Gastrocnemius medialis (tissue), 4 donors: Measurements from ENCODE around the gene PRRC2B. TPM values are rescaled to one million over a fixed set of nuclear protein-coding genes. Genes with fewer than 3 reads are reported as not detected.

ENCODE experiments used
- ATAC-seq, 2 donors: fragments of 150-250 bp; one replicate each; pipeline ENCODE4 v1.9.1; 2016
- DNase-seq, 2 donors: peaks; one replicate each; pipeline ENCODE4 v3.0.0-alpha.2; 2019
- H3K27ac ChIP-seq, 4 donors: fragments of 200-600 bp; sonication (generic); 1 replicate in 1 of 4; 2 replicates in 3 of 4; pipeline ENCODE4 v1.5.1; 2016 to 2018; ENCODE audit warnings: mild to moderate bottlenecking in 2 of 4, moderate library complexity in 1 of 4
- H3K27me3 ChIP-seq, 3 donors: fragments of 200-600 bp; sonication (generic) in 2 of 3; 1 replicate in 1 of 3; 2 replicates in 2 of 3; pipeline versions ENCODE4 v1.5.1 to v1.6.0; 2016 to 2019; ENCODE audit warnings: mild to moderate bottlenecking in 1 of 3, moderate library complexity in 1 of 3
- H3K36me3 ChIP-seq, 2 donors: fragments of 200-600 bp; sonication (generic) in 1 of 2; one replicate each; pipeline ENCODE4 v1.5.1; 2017 to 2018
- H3K4me1 ChIP-seq, 2 donors: fragments of 200-600 bp; sonication (generic) in 1 of 2; one replicate each; pipeline ENCODE4 v1.5.1; 2016 to 2017; ENCODE audit warnings: mild to moderate bottlenecking in 2 of 2
- H3K4me3 ChIP-seq, 4 donors: fragments of 200-600 bp; sonication (generic) in 3 of 4; 1 replicate in 1 of 4; 2 replicates in 3 of 4; pipeline ENCODE4 v1.5.1; 2016 to 2019; ENCODE audit warnings: mild to moderate bottlenecking in 2 of 4
- H3K9me3 ChIP-seq, 3 donors: fragments of 200-600 bp; sonication (generic) in 2 of 3; 1 replicate in 1 of 3; 2 replicates in 2 of 3; pipeline ENCODE4 v1.5.1; 2016 to 2019
- CTCF ChIP-seq, 5 experiments: fragments of 450-650 bp in 3 of 5; fragments of 200-600 bp in 2 of 5; sonication (generic) in 2 of 5; IDR thresholded peaks in 4 of 5; conservative IDR thresholded peaks in 1 of 5; 1 replicate in 4 of 5; 2 replicates in 1 of 5; pipeline ENCODE4 v1.5.1; 2016 to 2019; ENCODE audit warnings: antibody characterized with exemption in 5 of 5, mild to moderate bottlenecking in 3 of 5, moderate library complexity in 3 of 5
- POLR2A ChIP-seq, 2 donors: fragments of 450-650 bp; IDR thresholded peaks; one replicate each; pipeline ENCODE4 v1.6.1; 2017; ENCODE audit warnings: antibody characterized with exemption in 2 of 2, mild to moderate bottlenecking in 2 of 2, moderate library complexity in 2 of 2
- in situ Hi-C, 4 donors: fragments of 200-750 bp; cut with MboI; loops; one replicate each; pipeline versions ENCODE4 v1.15.0 to v1.8.0; 2017; ENCODE audit warnings: low sequenced_read_pairs in 4 of 4
- intact Hi-C: fragments of 100-400 bp; cut with DNase I; formaldehyde crosslinking; loops from one replicate; pipeline ENCODE4 v1.15.1; 2023; ENCODE audit warnings: low total_unique reads
- total RNA-seq, 4 donors: library from RNA; depleted of rRNA; stranded (reverse); fragments of >200 nt; gene quantifications; one replicate each; pipeline versions ENCODE4 v1.1.0 to v1.2.3, GENCODE V29; 2016

PRRC2B gene
- total RNA-seq, 4 donors from 2014 or later, result 29.9 to 41.6 (median 37.2) TPM

- in situ Hi-C loops (no loop called here), intact Hi-C loops (no loop called here)
- Histone ChIP-seq H3K9me3 (no peaks in the 10 kb centered on the region), H3K27me3 (no peaks in the 10 kb centered on the region), H3K36me3 (peaks cover 0 to 92% of the 10 kb centered on the region in 2 donors), H3K4me3 (no peak overlapping the region), H3K4me1 (peaks cover 0 to 8% of the 10 kb centered on the region in 2 donors), H3K27ac (peak overlapping the region in 2 of 4 donors; percentile 15 to 26)
- ATAC-seq, result peak in 1 of 2 donors; percentile 28
- TF ChIP-seq POLR2A (IDR thresholded peaks at IDR 0.05) (no peak), CTCF (IDR thresholded peaks at IDR 0.05 in 4 of 5, conservative IDR thresholded peaks at IDR 0.05 in 1 of 5) (no peak)
- DNase-seq, result no peak
These were observed 42.5 kb downstream of the PRRC2B start for GRCh38 chr9:131436376-131436775.

- TF ChIP-seq CTCF (IDR thresholded peaks at IDR 0.05 in 4 of 5, conservative IDR thresholded peaks at IDR 0.05 in 1 of 5) (no peak), POLR2A (IDR thresholded peaks at IDR 0.05) (no peak)
- H3K4me3 ChIP-seq, result no peak overlapping the region
- no peaks in the 10 kb centered on the region for H3K9me3 ChIP-seq
- DNase-seq (no peak), ATAC-seq (no peak)
- peaks cover 0 to 95% of the 10 kb centered on the region in 2 donors for H3K36me3 ChIP-seq
- peaks cover 0 to 8% of the 10 kb centered on the region in 2 donors for H3K4me1 ChIP-seq
- no peaks in the 10 kb centered on the region for H3K27me3 ChIP-seq
- intact Hi-C loops, result no loop called here
- H3K27ac ChIP-seq, result peak overlapping the region in 2 of 4 donors; percentile 15 to 26
- in situ Hi-C loops, result no loop called here
These were observed 43.0 kb downstream of the PRRC2B start for GRCh38 chr9:131436865-131437271.

- intact Hi-C loops (no loop called here), in situ Hi-C loops (no loop called here)
- Histone ChIP-seq H3K27me3 (no peaks in the 10 kb centered on the region), H3K4me1 (peaks cover 0 to 8% of the 10 kb centered on the region in 2 donors), H3K36me3 (peaks cover 0 to 81% of the 10 kb centered on the region in 2 donors), H3K9me3 (no peaks in the 10 kb centered on the region), H3K4me3 (no peak overlapping the region), H3K27ac (no peak overlapping the region)
- no peak for ATAC-seq
- no peak for TF ChIP-seq POLR2A (IDR thresholded peaks at IDR 0.05)
- TF ChIP-seq CTCF (IDR thresholded peaks at IDR 0.05 in 4 of 5, conservative IDR thresholded peaks at IDR 0.05 in 1 of 5), result no peak
- no peak for DNase-seq
These were observed 44.3 kb downstream of the PRRC2B start for GRCh38 chr9:131438190-131438589.

- peaks cover 0 to 80% of the 10 kb centered on the region in 2 donors for H3K36me3 ChIP-seq
- in situ Hi-C loops, result no loop called here
- no peak overlapping the region for H3K27ac ChIP-seq
- no peaks in the 10 kb centered on the region for H3K27me3 ChIP-seq
- intact Hi-C loops, result no loop called here
- DNase-seq (no peak), ATAC-seq (no peak)
- TF ChIP-seq POLR2A (IDR thresholded peaks at IDR 0.05) (no peak), CTCF (IDR thresholded peaks at IDR 0.05 in 4 of 5, conservative IDR thresholded peaks at IDR 0.05 in 1 of 5) (no peak)
- H3K4me3 ChIP-seq, result no peak overlapping the region
- peaks cover 0 to 8% of the 10 kb centered on the region in 2 donors for H3K4me1 ChIP-seq
- no peaks in the 10 kb centered on the region for H3K9me3 ChIP-seq
These were observed 45.3 kb downstream of the PRRC2B start for GRCh38 chr9:131439224-131439623.

- TF ChIP-seq CTCF (IDR thresholded peaks at IDR 0.05 in 4 of 5, conservative IDR thresholded peaks at IDR 0.05 in 1 of 5), result no peak
- TF ChIP-seq POLR2A (IDR thresholded peaks at IDR 0.05), result no peak
- no peak for ATAC-seq
- peaks cover 0 to 2% of the 10 kb centered on the region in 2 donors for H3K4me1 ChIP-seq
- no peak overlapping the region for H3K4me3 ChIP-seq
- no peak overlapping the region for H3K27ac ChIP-seq
- H3K36me3 ChIP-seq, result peaks cover 0 to 84% of the 10 kb centered on the region in 2 donors
- H3K27me3 ChIP-seq, result no peaks in the 10 kb centered on the region
- H3K9me3 ChIP-seq, result no peaks in the 10 kb centered on the region
- intact Hi-C loops (no loop called here), in situ Hi-C loops (no loop called here)
- no peak for DNase-seq
These were observed 47.6 kb downstream of the PRRC2B start for GRCh38 chr9:131441441-131441840.
